HG02852 (cell line): Measurements from ENCODE around the gene CEP20.

ENCODE experiments used
- ATAC-seq: cut with Tn5 transposase; IDR thresholded peaks from one replicate; pipeline ENCODE4 v1.9.1; 2021; ENCODE audit warnings: mild to moderate bottlenecking, moderate library complexity; ENCODE audit not compliant: unreplicated experiment

Gene CEP20

DNA sequence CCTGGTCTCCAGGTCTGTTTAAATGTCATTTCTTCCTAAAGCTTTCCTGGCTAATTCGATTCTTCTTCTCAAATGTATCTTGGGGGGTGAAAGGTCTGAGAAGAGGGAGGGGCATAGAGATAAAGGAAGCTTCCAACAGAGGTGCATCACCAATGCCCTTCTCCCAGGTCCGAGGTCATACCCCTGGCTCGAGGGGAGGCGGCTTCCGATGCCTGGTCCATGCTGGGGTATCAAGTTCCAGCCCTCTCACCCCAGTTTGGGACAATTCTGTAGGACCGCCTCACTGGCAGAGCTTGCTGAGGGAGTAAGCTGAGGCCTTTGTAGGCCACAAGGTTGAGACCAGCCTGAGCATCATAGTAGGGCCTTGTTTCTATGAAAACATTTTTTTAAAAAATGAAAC, 10.3 kb upstream of the CEP20 start:
- no peak for ATAC-seq

GRCh38 chr16:15897834-15898254, 9.4 kb upstream of the CEP20 start:
- ATAC-seq = peak; percentile 74

GRCh38 chr16:15897121-15897780, 8.8 kb upstream of the CEP20 start:
- no peak for ATAC-seq

GRCh38 chr16:15894571-15895374, 6.4 kb upstream of the CEP20 start:
- ATAC-seq = no peak

DNA sequence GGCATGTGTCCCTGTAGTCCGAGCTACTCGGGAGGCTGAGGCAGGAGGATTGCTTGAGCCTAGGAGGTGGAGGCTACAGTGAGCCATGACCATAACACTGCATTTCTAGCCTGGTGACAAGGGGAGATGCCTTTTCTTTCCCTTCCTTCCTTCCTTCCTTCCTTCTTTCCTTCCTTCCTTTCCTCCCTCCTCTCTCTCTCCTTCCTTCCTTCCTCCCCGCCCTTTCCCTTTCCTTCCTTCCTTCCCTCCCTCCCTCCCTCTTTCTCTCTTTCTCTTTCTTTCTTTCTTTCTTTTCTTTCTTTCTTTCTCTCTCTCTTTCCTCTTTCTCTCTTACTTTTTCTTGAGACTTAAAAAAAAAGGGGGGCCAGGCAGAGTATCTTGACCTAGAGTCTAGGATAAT, 3.1 kb upstream of the CEP20 start:
- ATAC-seq = no peak

- no peak for ATAC-seq
Measured at GRCh38 chr16:15887283-15887682, 1.1 kb downstream of the CEP20 start.

DNA sequence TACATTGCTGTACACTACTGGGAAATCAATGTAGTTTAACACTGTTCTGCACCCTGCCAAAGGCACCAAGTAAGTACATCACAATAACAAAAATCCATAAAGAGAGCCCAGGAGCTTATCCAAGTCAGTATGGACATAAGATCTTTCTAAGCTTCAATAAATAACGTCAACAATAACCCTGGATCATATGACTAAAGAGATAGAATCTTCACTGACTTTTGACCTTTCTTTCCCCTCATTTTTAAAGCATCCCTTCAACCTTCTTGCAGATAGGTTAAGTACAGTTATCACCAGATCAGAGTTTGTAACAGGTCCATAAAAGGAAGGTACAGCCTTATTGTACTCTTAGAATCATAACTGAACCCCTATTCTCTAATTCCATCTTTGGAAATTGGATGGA, 2.3 kb downstream of the CEP20 start:
- no peak for ATAC-seq

DNA sequence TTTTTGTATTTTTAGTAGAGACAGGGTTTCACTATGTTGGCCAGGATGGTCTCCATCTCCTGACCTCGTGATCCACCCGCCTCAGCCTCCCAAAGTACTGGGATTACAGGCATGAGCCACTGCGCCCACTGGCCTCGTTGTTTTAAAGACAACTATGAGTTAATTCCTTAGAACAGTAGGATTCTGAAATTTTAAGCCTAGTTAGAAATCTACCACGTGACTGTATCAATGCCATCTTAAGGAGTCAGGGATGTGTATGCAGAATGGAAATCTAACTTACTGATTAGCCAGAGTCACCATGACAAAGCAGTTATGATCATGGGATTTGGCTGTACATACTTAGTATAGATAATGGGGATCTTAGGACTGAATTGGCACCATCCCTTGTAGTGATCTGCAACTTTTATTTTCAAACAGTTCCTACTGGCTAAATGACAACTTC, 2.8 kb downstream of the CEP20 start:
- no peak for ATAC-seq

GRCh38 chr16:15882563-15882962, 5.8 kb downstream of the CEP20 start:
- ATAC-seq = no peak

- ATAC-seq = no peak
Measured at GRCh38 chr16:15881794-15882379, 6.5 kb downstream of the CEP20 start.

- no peak for ATAC-seq
Measured at GRCh38 chr16:15880434-15881308, 7.7 kb downstream of the CEP20 start.

DNA sequence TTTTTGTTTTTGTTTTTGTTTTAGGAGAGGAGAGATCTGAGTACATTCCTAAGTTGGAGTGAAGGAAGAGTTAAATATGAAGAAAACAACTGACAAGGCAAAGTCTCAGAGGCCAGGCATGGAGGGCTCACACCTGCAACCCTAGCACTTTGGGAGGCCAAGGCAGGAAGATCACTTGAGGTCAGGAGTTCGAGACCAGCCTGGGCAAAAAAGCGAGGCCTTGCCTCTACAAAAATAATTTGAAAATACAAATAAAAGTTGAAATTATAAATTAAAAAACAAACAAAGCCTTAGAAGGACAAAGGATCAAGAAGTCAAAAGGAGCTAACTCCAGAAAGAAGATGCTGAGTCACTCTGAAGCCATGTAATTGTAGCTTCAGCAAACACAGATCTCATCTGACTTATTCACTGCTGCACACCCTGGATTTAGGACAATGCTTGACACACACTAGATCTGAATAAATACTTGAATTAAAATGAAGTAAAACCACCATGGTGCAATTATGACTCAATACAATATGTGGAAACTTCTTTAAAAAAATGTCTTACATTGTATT, 9.1 kb downstream of the CEP20 start:
- no peak for ATAC-seq

DNA sequence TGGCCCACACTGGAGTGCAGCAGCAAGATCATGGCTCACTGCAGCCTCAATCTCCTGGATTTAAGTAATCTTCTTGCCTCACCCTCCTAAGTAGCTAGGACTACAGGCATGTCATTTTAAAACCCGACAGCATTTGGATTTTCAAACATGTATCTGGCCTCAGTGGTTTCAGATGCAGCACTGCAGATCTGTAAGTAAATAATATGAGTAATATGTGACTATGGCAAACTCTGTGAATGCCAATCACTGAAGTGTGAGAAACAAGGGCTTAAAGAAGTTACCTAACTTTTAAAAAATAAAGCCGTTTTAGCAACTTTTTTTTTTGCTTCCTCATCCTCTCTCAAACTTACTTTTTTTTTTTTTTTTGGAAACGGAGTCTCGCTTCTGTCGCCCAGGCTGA, 11.9 kb downstream of the CEP20 start:
- no peak for ATAC-seq

- ATAC-seq = no peak
Measured at GRCh38 chr16:15874745-15875314, 13.6 kb downstream of the CEP20 start.

- ATAC-seq = no peak
Measured at GRCh38 chr16:15873737-15874136, 14.7 kb downstream of the CEP20 start.

DNA sequence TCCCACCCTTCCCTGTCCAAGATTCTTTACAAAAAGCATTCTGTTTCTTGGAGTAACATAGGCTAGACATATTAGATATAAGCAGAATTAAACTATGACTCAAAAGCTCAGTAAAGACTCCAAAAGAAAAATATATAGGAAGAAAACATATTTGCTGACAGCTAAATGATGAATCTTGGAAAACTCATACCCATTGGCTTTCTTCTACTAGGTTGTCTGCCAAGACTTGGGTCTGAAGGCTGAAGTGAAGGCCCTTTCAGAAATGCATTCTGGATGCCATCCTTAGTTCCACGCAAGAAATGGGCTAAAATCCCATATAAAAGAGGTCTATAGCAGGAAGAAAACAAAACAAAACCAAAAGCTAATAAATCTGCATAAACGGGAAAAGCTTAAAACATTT, 15.1 kb downstream of the CEP20 start:
- no peak for ATAC-seq

- no peak for ATAC-seq
Measured at GRCh38 chr16:15870011-15870410, 18.4 kb downstream of the CEP20 start.

DNA sequence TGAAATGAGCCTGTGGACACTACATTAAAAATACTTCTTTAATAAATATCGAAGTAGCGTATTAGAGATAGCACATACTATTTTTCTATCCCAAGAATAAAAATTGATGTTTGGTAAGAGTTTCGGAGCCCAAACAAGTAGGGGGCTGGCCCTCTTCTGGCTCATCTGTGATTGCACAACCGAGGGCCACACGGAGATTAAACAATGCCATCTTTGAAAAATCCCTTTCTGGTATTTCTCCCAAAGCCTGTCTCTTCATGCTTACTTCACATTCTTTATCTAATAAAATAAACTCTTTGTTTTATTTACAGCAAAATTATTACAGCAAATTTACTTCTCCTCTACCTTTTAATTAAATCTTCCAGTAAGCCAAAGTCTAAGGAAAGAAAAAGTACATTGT, 22.0 kb downstream of the CEP20 start:
- no peak for ATAC-seq

DNA sequence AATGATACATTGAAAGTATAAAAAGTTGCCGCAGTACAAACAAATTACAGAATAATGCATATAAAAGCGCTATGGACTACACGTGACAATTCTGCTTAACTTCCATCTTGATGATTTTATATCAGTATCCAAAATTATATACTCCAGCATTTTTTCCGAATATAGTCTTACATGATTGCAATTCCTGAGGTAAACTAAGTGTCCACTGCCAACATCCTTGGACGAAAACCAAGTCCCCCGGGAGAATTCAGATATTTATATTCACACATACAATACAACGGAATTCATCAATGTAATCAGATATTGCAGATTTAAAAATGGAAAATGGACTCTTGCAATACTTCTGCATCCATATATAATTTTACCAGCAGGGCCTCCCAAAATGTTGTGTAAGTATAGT, 22.7 kb downstream of the CEP20 start:
- ATAC-seq = no peak

GRCh38 chr16:15864939-15865338, 23.5 kb downstream of the CEP20 start:
- ATAC-seq = no peak
